Right lobe of liver (tissue), 4 donors: ENCODE results near the gene CDYL2.

ENCODE experiments used
- POLR2A ChIP-seq: fragments of 450-650 bp; IDR thresholded peaks from one replicate; pipeline ENCODE4 v1.6.1; 2017; ENCODE audit warnings: antibody characterized with exemption, mild to moderate bottlenecking
- TF ChIP-seq, protein P1 (sequence below), 4 donors: fragments of 200-600 bp in 3 of 4; fragments of 450-650 bp in 1 of 4; IDR thresholded peaks; one replicate each; pipeline versions ENCODE4 v1.5.1 to v1.8.0; 2016 to 2022; ENCODE audit warnings: antibody characterized with exemption in 4 of 4, mild to moderate bottlenecking in 2 of 4
- donor health status: DM: no; HTN: no; CAD: no.
- donor health status: DM: no; HTN: no; CAD: no.
- donor health status: DM: no; HTN: yes; CAD: no.

DNA sequence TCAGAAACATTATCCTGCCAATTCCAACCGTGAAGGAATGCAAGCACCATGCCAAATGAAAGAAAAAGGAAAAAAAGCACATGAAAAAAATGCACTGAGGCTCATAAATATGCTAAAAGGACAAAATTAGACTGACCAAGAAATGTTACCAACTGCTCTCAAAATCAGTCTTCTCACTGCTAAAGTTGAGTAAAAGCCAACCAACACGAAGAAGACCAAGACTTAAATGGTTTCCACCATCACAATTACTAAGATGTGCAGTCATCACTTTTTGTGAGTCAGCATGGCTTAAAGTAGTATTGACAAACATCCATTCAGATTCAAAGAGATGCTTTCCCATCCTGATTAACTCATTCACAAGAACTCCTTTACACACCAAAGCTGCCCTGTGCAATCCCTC, 16.4 kb downstream of the CDYL2 start:
- TF ChIP-seq, protein P1, sequence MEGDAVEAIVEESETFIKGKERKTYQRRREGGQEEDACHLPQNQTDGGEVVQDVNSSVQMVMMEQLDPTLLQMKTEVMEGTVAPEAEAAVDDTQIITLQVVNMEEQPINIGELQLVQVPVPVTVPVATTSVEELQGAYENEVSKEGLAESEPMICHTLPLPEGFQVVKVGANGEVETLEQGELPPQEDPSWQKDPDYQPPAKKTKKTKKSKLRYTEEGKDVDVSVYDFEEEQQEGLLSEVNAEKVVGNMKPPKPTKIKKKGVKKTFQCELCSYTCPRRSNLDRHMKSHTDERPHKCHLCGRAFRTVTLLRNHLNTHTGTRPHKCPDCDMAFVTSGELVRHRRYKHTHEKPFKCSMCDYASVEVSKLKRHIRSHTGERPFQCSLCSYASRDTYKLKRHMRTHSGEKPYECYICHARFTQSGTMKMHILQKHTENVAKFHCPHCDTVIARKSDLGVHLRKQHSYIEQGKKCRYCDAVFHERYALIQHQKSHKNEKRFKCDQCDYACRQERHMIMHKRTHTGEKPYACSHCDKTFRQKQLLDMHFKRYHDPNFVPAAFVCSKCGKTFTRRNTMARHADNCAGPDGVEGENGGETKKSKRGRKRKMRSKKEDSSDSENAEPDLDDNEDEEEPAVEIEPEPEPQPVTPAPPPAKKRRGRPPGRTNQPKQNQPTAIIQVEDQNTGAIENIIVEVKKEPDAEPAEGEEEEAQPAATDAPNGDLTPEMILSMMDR (IDR thresholded peaks at IDR 0.05), result no peak
- TF ChIP-seq POLR2A, result no peak
